SK-N-SH (cell line): Measurements from ENCODE around the gene ASB18.

Experiments
- CTCF ChIP-seq: fragments of 200-600 bp; sonication (generic); IDR thresholded peaks from 2 replicates; pipeline ENCODE4 v1.6.1; 2017; ENCODE audit warnings: antibody characterized with exemption, mild to moderate bottlenecking, moderate library complexity
- FOXJ3 ChIP-seq: sonication (generic); formaldehyde crosslinking; IDR thresholded peaks from 2 replicates; pipeline ENCODE4 v1.5.1; 2020; ENCODE audit warnings: mild to moderate bottlenecking, missing genetic modification reagents

- TF ChIP-seq CTCF (no peak), FOXJ3 (CRISPR knock-in tag) (no peak)
Observed at GRCh38 chr2:236219411-236219810, 44.8 kb downstream of the ASB18 start.
